GM18520 (cell line): Measurements from ENCODE around the gene GRM8.
A peak's percentile ranks its signal among the peaks of the same experiment; 100 is the strongest.
"Not testable (repeated sequence)": the region's sequence is repeated elsewhere in the genome, so short reads cannot be mapped to it uniquely, and the experiment has no call there.

Experiments
- ATAC-seq: cut with Tn5 transposase; IDR thresholded peaks from one replicate; pipeline ENCODE4 v1.9.1; 2021; ENCODE audit not compliant: unreplicated experiment

The GRM8 gene

GRCh38 chr7:126937171-126937570, 315.6 kb downstream of the GRM8 start:
- no peak for ATAC-seq

DNA sequence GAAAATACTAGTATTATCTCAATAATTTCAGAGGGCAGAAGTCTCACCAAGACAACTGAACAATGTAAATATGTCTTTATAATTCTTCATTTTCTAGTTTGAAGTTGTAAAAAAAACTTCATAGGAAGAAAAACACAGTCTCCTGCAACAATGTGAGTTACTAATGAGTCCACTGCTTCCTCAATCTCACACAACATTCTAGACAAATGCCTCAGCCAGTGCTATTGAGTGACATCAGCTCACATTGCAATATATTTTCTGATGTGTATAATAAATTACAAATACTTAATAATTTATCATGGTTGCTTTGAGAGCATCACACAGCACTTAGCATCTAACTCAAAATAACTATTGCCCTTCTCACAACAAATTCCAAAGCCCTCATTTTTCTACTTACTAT, 321.2 kb downstream of the GRM8 start:
- ATAC-seq, result no peak

DNA sequence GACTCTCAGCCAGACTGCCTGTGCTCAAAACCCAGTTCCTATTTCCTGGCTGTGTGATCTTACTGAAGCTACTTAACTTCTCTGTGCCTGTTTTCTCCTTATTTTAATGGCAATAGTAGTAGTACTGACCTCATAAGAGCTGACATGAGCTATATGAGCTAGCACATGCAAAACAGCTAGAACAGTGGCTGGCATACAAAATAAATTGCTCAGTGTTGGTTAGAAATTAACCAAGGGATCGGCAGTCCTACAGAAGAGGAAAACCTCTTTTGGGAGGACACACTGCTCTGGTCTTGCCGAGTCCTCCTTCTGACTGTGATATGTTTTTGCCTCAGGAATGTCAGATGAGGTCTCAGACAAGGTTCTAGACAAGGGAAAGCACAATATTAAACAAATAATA, 322.6 kb downstream of the GRM8 start:
- ATAC-seq, result no peak

DNA sequence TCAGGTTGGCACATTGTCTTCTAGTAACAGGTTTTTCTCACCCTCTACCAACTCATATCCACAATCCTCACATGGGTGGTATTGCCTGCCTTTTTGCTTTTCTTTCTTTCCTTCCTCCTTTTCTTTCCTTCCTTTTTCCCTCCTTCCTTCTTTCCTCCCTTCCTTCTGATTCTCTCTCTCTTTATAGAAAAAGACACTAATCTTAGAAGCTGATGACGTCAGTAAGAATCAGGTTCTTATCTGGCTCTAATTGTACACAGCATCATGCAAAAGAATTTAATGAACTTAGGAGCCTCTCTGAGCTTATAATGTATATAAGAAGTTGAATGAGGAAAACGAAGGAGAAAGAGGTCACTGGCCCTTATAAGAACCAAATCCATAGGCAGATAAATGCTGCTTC, 328.3 kb downstream of the GRM8 start:
- ATAC-seq, result no peak

DNA sequence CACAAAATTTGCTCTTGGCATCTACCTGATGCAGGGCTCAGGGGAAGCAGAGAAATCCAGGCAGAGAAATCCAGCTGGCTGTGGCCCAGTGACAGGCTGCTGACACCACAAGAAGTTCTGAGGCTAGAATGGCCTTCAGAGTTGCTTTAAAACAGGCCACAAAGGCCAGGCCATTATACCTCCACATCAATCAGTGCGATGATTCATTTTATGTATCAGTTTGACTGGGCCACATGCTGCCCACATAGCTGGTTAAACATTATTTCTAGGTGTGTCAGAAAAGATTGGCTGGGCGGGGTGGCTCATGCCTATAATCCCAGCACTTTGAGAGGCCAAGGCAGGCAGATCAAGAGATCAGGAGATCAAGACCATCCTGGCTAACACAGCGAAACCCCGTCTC, 341.1 kb downstream of the GRM8 start:
- ATAC-seq, result not testable (repeated sequence)

GRCh38 chr7:126908564-126908963, 344.2 kb downstream of the GRM8 start:
- ATAC-seq, result not testable (repeated sequence)

- not testable (repeated sequence) for ATAC-seq
Measured at GRCh38 chr7:126907657-126908056, 345.1 kb downstream of the GRM8 start.

DNA sequence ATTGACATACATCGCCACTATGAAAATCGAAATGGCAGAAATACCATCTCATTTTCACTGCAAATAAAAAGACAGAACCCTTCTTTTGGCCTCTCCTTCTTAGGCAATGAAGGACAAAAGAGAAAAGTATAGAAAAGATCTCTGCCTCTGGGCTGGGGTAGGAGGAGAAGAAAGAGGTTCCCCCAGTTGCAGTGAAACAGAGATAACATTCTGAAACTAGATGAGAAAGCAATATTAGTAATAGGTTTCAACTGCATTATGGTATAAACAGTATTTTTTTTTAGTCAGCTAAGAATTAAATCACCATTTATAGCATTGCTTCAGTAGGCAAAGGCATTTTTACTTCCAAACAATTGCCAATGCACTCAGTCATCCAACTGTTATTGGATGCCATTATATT, 347.5 kb downstream of the GRM8 start:
- ATAC-seq, result not testable (repeated sequence)

- not testable (repeated sequence) for ATAC-seq
Measured at GRCh38 chr7:126901041-126901765, 351.5 kb downstream of the GRM8 start.

DNA sequence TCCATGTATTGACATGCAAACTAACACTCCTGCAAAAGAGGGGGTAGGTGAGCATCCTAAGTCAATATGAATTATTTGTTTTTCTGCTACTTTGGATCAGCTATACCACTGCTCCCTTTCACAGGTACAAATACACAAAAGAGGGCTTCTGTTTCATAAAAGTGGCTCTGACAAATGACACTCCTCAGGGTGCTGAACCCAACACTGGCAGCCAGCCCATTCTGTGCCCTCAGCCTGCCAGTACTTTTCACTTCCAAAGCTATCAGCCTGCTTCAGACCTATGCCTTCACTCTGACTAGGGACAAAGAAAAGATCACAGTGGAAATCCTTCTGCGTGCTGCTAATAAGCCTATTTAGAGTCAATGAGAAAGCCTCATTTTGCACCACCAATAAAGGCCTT, 364.8 kb downstream of the GRM8 start:
- ATAC-seq, result not testable (repeated sequence)

- not testable (repeated sequence) for ATAC-seq
Measured at GRCh38 chr7:126887560-126887959, 365.2 kb downstream of the GRM8 start.

GRCh38 chr7:126882730-126883129, 370.0 kb downstream of the GRM8 start:
- ATAC-seq, result not testable (repeated sequence)

DNA sequence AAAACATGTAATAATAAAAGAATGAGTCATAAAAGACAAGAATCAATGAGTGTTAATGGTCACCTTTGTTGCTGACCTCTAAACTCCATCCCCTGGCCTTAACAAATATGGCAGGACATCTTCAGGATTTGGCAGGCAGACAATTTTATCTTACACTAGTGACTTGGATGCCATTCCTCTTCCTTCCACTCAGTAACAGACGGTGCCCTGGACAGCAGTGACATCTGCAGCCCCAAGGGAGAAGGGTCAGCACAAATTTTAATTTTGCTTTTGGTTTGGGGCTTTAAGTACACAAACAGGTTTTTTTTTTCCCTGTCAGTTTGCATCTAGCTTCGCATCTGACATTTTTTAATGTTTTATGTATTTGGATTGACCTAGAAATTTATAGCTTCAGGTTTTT, 370.8 kb downstream of the GRM8 start:
- ATAC-seq, result not testable (repeated sequence)

DNA sequence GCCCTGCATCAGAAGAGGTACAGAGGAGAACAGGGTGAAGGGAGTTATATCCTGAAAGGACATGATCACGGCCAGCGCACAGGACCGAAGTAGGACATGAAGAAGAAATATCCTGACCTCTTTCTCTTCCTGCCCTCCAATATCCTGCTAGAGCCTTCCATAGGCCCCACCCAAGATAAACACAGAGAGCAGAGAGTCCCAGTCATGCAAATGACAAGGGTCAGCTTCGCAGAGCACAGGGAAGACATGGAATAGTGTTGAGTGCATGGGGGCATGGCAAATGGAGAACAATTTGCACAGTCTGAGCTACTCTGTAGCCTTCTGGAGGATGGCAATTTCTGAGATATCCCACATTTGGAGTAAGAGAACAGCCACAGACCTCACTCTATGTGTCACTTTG, 371.4 kb downstream of the GRM8 start:
- no peak for ATAC-seq

GRCh38 chr7:126876536-126876935, 376.2 kb downstream of the GRM8 start:
- not testable (repeated sequence) for ATAC-seq

- peak; percentile 78 for ATAC-seq
Measured at GRCh38 chr7:126856691-126857291, 395.9 kb downstream of the GRM8 start.

DNA sequence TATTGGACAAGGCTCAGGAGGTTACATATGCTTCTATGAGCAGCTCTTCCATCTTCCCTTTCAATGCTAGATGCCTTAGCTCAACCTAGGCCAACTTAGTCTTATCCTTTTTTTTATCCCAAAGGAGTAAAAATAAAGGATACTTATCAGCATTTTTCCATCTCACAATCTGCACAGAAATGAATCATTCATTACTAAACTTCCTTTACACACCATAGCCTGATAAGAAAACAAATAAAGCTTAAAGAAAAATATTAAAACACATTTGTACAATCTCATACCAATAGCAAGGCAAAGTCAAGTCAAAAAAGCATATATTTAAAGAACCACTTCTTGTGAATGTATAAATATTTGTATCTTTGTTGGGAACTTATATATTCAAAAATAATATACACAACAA, 407.4 kb downstream of the GRM8 start:
- no peak for ATAC-seq

- no peak for ATAC-seq
Measured at GRCh38 chr7:126843883-126844282, 408.9 kb downstream of the GRM8 start.

- no peak for ATAC-seq
Measured at GRCh38 chr7:126843336-126843735, 409.4 kb downstream of the GRM8 start.

DNA sequence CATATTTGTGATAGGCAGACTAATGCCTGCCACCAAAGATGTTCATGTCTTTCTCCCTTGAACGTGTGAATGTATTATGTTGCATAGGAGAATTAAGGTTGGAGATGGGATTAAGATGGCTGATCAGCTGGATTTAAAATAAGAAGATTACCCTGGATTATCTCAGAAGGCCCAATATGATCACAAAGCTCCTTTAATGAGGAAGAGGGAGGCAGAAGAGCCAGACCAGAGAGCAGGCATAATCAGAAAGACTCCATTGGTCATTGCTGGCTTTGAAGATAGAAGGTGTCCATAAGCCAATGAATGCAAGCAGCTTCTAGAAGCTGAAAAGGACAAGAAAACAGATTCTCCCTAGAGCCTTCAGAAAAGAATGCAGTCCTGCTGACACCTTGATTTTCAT, 410.3 kb downstream of the GRM8 start:
- ATAC-seq, result no peak

DNA sequence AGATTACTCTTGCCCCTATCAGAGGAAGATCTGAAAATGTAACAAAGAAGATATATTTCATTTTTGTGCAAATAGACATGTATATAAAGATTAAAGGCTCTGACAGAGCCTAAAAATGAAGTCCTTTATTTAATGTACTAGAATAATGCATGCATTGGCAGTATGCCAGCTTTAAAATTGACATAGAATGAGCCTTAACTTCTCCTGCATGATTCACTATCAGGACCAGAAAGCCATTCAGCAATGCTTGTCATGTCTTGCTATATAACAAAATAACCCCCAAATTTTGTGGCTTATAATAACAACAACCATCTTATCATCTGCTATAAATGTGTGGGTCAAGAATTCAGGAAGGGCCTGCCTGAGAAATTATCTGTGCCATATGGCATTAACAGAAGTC, 411.9 kb downstream of the GRM8 start:
- no peak for ATAC-seq

DNA sequence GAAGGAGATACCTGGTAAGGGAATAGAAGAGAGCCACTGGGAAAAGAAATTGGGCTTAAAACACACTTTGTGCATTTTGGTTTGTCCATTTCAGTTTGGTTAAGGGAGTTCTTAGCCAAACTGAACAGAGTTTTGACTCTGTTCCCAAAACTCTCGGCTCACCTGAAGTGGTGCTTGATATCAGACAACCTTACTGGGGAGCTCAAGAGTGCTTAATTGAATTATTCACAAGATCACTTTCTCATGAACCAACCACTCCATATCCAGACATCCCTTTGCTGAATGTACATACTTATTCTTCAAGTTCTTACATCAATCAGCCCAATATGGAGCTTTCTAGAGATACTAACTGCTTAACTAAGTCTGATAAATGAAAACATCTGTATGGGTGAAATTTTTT, 413.1 kb downstream of the GRM8 start:
- no peak for ATAC-seq

DNA sequence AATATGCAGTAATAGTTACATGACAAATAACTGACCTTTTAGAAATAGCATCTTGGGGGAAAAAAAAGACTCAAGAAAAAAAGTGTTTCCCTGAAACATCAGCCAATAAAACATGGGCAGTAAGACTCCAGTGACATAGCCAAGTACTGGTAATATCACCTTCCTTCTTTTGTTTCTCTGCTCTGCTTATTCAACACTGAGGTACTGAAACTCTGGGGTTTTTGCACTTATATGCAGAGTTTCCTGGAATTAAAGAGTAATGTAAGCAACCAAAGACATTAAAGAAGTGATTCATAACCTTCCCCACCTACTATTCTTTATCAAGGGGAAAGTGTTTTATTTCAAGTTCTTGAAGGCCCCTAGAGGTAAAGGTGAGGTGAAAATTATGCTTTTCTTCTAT, 414.5 kb downstream of the GRM8 start:
- no peak for ATAC-seq
